Erythroblast (primary cell): ENCODE measurements around the gene PDE7B.

ENCODE experiments used
- GATA1 ChIP-seq: IDR thresholded peaks from 2 replicates; pipeline ENCODE4 v1.6.1; 2011; ENCODE audit warnings: low read depth, mild to moderate bottlenecking, control low read depth, low read length, moderate library complexity
- POLR2A ChIP-seq: IDR thresholded peaks from 2 replicates; pipeline ENCODE4 v1.6.1; 2011; ENCODE audit warnings: mild to moderate bottlenecking, low read length

- TF ChIP-seq POLR2A (no peak), GATA1 (no peak)
Observed at GRCh38 chr6:136102991-136103688, 251.6 kb downstream of the PDE7B start.
